WTC11 (cell line): ENCODE results near the gene C20orf96. TPM values are rescaled to one million over a fixed set of nuclear protein-coding genes. Genes with fewer than 3 reads are reported as not detected.

Source experiments
- ATAC-seq: fragments of 200-7000 bp; cut with Tn5 transposase; 2 replicates; pipeline ENCODE4 v1.10.0; 2021; ENCODE audit warnings: mild to moderate bottlenecking, moderate library complexity
- CTCF ChIA-PET: fragments of 300-600 bp; sonication (Branson Sonifier 250); formaldehyde crosslinking; loops from one replicate; lab custom pipeline; 2021; ENCODE audit warnings: antibody characterized with exemption; lab: Charles Lee
- POLR2A ChIA-PET: fragments of 350-600 bp; sonication (Branson Sonifier 250); formaldehyde crosslinking; loops from one replicate; lab custom pipeline; 2021; ENCODE audit warnings: antibody characterized with exemption; lab: Charles Lee
- DNase-seq: peaks from one replicate; pipeline ENCODE4 v3.0.0; 2021; ENCODE audit warnings: low spot score
- H3K27ac Mint-ChIP-seq: 2 replicates; pipeline ENCODE4 v1.8.0; 2021; ENCODE audit warnings: mixed read lengths
- H3K27me3 Mint-ChIP-seq: 2 replicates; pipeline ENCODE4 v1.8.0; 2021; ENCODE audit warnings: low read depth, mild to moderate bottlenecking, moderate library complexity, mixed read lengths
- H3K36me3 Mint-ChIP-seq: 2 replicates; pipeline ENCODE4 v1.8.0; 2021; ENCODE audit warnings: mixed read lengths
- H3K4me1 Mint-ChIP-seq: 2 replicates; pipeline ENCODE4 v1.8.0; 2022; ENCODE audit warnings: mixed read lengths
- H3K4me3 Mint-ChIP-seq: 2 replicates; pipeline ENCODE4 v1.8.0; 2021; ENCODE audit warnings: mild to moderate bottlenecking, moderate library complexity, mixed read lengths
- H3K9me3 Mint-ChIP-seq: 2 replicates; pipeline ENCODE4 v1.8.0; 2021; ENCODE audit warnings: mixed read lengths
- EMX1 ChIP-seq: fragments of 250-450 bp; sonication (Bioruptor Pico); IDR thresholded peaks from 2 replicates; pipeline ENCODE4 v1.8.0; 2021; ENCODE audit warnings: mild to moderate bottlenecking
- FOXK1 ChIP-seq: sonication (generic); formaldehyde crosslinking; IDR thresholded peaks from 2 replicates; pipeline ENCODE4 v1.8.0; 2022; ENCODE audit warnings: mild to moderate bottlenecking, moderate library complexity, missing genetic modification reagents
- GTF2I ChIP-seq: fragments of 250-450 bp; sonication (Bioruptor Pico); conservative IDR thresholded peaks from 2 replicates; pipeline ENCODE4 v1.4.0; 2021; ENCODE audit warnings: mild to moderate bottlenecking
- KAT7 ChIP-seq: sonication (generic); formaldehyde crosslinking; IDR thresholded peaks from 2 replicates; pipeline ENCODE4 v1.8.1; 2023; ENCODE audit warnings: missing genetic modification reagents, mild to moderate bottlenecking, borderline replicate concordance
- MXD4 ChIP-seq: fragments of 250-450 bp; sonication (Bioruptor Pico); IDR thresholded peaks from 2 replicates; pipeline ENCODE4 v1.8.0; 2021; ENCODE audit warnings: mild to moderate bottlenecking, moderate library complexity, borderline replicate concordance
- MYBL2 ChIP-seq: sonication (generic); formaldehyde crosslinking; IDR thresholded peaks from 2 replicates; pipeline ENCODE4 v1.8.1; 2023; ENCODE audit warnings: mild to moderate bottlenecking, moderate library complexity, missing genetic modification reagents
- NR2C2 ChIP-seq: sonication (generic); formaldehyde crosslinking; IDR thresholded peaks from 2 replicates; pipeline ENCODE4 v1.8.0; 2022; ENCODE audit warnings: mild to moderate bottlenecking, missing genetic modification reagents
- OVOL2 ChIP-seq: fragments of 250-450 bp; sonication (Bioruptor Pico); IDR thresholded peaks from 2 replicates; pipeline ENCODE4 v1.9.0; 2021; ENCODE audit warnings: mild to moderate bottlenecking, borderline replicate concordance
- PRRX2 ChIP-seq: fragments of 250-450 bp; sonication (Bioruptor Pico); IDR thresholded peaks from 2 replicates; pipeline ENCODE4 v1.8.0; 2021; ENCODE audit warnings: mild to moderate bottlenecking
- RELA ChIP-seq: sonication (generic); formaldehyde crosslinking; IDR thresholded peaks from 2 replicates; pipeline ENCODE4 v1.8.1; 2022; ENCODE audit warnings: missing genetic modification reagents, mild to moderate bottlenecking, borderline replicate concordance
- RORB ChIP-seq: fragments of 250-450 bp; sonication (Bioruptor Pico); IDR thresholded peaks from 2 replicates; pipeline ENCODE4 v1.9.0; 2021; ENCODE audit warnings: mild to moderate bottlenecking
- SMAD3 ChIP-seq: sonication (generic); formaldehyde crosslinking; IDR thresholded peaks from 2 replicates; pipeline ENCODE4 v1.8.0; 2022; ENCODE audit warnings: missing genetic modification reagents, mild to moderate bottlenecking, borderline replicate concordance
- TEAD4 ChIP-seq: sonication (generic); formaldehyde crosslinking; IDR thresholded peaks from 2 replicates; pipeline ENCODE4 v1.8.0; 2022; ENCODE audit warnings: mild to moderate bottlenecking, missing genetic modification reagents
- ZBTB21 ChIP-seq: sonication (generic); formaldehyde crosslinking; IDR thresholded peaks from 2 replicates; pipeline ENCODE4 v1.8.1; 2023; ENCODE audit warnings: mild to moderate bottlenecking, missing genetic modification reagents, borderline replicate concordance
- ZNF396 ChIP-seq: fragments of 250-450 bp; sonication (Bioruptor Pico); IDR thresholded peaks from 2 replicates; pipeline ENCODE4 v1.8.0; 2021; ENCODE audit warnings: mild to moderate bottlenecking, moderate library complexity, borderline replicate concordance
- total RNA-seq: library from RNA; stranded (reverse); gene quantifications from 3 replicates; pipeline ENCODE4 v1.2.3, GENCODE V29; 2021
- TF ChIP-seq, protein P1 (sequence below): sonication (generic); formaldehyde crosslinking; IDR thresholded peaks from 2 replicates; pipeline ENCODE4 v1.8.0; 2023; ENCODE audit warnings: missing genetic modification reagents
- TF ChIP-seq, protein P2 (sequence below): fragments of 250-450 bp; sonication (Bioruptor Pico); IDR thresholded peaks from 2 replicates; pipeline ENCODE4 v2.1.2; 2022; ENCODE audit warnings: mild to moderate bottlenecking, moderate library complexity
- TF ChIP-seq, protein P3 (sequence below): sonication (generic); formaldehyde crosslinking; IDR thresholded peaks from 2 replicates; pipeline ENCODE4 v1.8.0; 2022; ENCODE audit warnings: mild to moderate bottlenecking, missing genetic modification reagents
- TF ChIP-seq, protein P4 (sequence below): sonication (generic); formaldehyde crosslinking; IDR thresholded peaks from 2 replicates; pipeline ENCODE4 v1.8.1; 2022; ENCODE audit warnings: low read depth, mild to moderate bottlenecking, moderate library complexity, missing genetic modification reagents, borderline replicate concordance
- TF ChIP-seq, protein P5 (sequence below): fragments of 200-600 bp; IDR thresholded peaks from 2 replicates; pipeline ENCODE4 v1.8.0; 2022; ENCODE audit warnings: antibody characterized with exemption
- TF ChIP-seq, protein P6 (sequence below): sonication (generic); formaldehyde crosslinking; IDR thresholded peaks from 2 replicates; pipeline ENCODE4 v1.8.0; 2023; ENCODE audit warnings: missing genetic modification reagents, mild to moderate bottlenecking, borderline replicate concordance
- TF ChIP-seq, protein P7 (sequence below): sonication (generic); formaldehyde crosslinking; conservative IDR thresholded peaks from 2 replicates; pipeline ENCODE4 v1.8.1; 2022; ENCODE audit warnings: mild to moderate bottlenecking, missing genetic modification reagents
- TF ChIP-seq, protein P8 (sequence below): sonication (generic); formaldehyde crosslinking; IDR thresholded peaks from 2 replicates; pipeline ENCODE4 v1.8.1; 2023; ENCODE audit warnings: mild to moderate bottlenecking, missing genetic modification reagents, moderate library complexity

Gene C20orf96
- total RNA-seq, 1 experiment from 2014 or later: 22.1 TPM

DNA sequence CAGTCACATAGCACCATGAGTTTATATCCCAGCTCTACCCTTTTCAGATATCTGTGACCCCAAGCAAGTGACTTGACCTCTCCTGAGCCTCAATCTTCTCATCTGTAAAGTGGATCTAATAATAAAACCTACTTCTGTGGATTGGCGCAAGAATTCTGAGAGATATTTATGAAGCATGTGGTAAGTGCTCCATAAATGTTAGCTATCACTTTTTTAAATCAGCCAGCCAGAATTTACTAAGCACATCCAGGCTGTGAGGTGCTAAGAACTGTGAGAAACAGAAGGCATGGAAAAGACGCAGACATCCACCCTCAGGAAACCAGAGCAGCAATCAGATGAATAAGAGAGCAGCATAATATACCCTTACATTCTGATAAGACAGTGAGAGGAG is 862 bp downstream of the C20orf96 start:
- Mint-ChIP-seq H3K4me3 (no peak overlapping the region), H3K9me3 (peaks cover 9% of the 10 kb centered on the region), H3K27ac (peak overlapping the region; percentile 90), H3K4me1 (peaks cover 11% of the 10 kb centered on the region), H3K36me3 (peaks cover 20% of the 10 kb centered on the region), H3K27me3 (peaks cover 22% of the 10 kb centered on the region)
- POLR2A ChIA-PET: interaction anchor here (1.0 kb wide), 1 partner anchor 36 kb away, joined by 7 read pairs; the partner anchor contains the start of gene SOX12
- CTCF ChIA-PET: no interaction called here
- ATAC-seq: no peak
- DNase-seq: no peak
- TF ChIP-seq, protein P1, sequence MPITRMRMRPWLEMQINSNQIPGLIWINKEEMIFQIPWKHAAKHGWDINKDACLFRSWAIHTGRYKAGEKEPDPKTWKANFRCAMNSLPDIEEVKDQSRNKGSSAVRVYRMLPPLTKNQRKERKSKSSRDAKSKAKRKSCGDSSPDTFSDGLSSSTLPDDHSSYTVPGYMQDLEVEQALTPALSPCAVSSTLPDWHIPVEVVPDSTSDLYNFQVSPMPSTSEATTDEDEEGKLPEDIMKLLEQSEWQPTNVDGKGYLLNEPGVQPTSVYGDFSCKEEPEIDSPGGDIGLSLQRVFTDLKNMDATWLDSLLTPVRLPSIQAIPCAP (CRISPR knock-in tag): no peak
- TF ChIP-seq, protein P2, sequence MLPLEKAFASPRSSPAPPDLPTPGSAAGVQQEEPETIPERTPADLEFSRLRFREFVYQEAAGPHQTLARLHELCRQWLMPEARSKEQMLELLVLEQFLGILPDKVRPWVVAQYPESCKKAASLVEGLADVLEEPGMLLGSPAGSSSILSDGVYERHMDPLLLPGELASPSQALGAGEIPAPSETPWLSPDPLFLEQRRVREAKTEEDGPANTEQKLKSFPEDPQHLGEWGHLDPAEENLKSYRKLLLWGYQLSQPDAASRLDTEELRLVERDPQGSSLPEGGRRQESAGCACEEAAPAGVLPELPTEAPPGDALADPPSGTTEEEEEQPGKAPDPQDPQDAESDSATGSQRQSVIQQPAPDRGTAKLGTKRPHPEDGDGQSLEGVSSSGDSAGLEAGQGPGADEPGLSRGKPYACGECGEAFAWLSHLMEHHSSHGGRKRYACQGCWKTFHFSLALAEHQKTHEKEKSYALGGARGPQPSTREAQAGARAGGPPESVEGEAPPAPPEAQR (CRISPR knock-in tag): no peak
- TF ChIP-seq MYBL2 (no peak), ZBTB21 (CRISPR knock-in tag) (no peak), ZNF396 (CRISPR knock-in tag) (no peak), KAT7 (CRISPR knock-in tag) (no peak), MXD4 (CRISPR knock-in tag) (no peak), SMAD3 (CRISPR knock-in tag) (no peak), OVOL2 (no peak), GTF2I (CRISPR knock-in tag) (no peak), TEAD4 (CRISPR knock-in tag) (no peak), FOXK1 (CRISPR knock-in tag) (no peak), RORB (no peak), EMX1 (no peak), RELA (CRISPR knock-in tag) (no peak)
- TF ChIP-seq, protein P3, sequence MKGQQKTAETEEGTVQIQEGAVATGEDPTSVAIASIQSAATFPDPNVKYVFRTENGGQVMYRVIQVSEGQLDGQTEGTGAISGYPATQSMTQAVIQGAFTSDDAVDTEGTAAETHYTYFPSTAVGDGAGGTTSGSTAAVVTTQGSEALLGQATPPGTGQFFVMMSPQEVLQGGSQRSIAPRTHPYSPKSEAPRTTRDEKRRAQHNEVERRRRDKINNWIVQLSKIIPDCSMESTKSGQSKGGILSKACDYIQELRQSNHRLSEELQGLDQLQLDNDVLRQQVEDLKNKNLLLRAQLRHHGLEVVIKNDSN (CRISPR knock-in tag): no peak
- TF ChIP-seq, protein P4, sequence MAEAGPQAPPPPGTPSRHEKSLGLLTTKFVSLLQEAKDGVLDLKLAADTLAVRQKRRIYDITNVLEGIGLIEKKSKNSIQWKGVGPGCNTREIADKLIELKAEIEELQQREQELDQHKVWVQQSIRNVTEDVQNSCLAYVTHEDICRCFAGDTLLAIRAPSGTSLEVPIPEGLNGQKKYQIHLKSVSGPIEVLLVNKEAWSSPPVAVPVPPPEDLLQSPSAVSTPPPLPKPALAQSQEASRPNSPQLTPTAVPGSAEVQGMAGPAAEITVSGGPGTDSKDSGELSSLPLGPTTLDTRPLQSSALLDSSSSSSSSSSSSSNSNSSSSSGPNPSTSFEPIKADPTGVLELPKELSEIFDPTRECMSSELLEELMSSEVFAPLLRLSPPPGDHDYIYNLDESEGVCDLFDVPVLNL (CRISPR knock-in tag): no peak
- TF ChIP-seq, protein P5, sequence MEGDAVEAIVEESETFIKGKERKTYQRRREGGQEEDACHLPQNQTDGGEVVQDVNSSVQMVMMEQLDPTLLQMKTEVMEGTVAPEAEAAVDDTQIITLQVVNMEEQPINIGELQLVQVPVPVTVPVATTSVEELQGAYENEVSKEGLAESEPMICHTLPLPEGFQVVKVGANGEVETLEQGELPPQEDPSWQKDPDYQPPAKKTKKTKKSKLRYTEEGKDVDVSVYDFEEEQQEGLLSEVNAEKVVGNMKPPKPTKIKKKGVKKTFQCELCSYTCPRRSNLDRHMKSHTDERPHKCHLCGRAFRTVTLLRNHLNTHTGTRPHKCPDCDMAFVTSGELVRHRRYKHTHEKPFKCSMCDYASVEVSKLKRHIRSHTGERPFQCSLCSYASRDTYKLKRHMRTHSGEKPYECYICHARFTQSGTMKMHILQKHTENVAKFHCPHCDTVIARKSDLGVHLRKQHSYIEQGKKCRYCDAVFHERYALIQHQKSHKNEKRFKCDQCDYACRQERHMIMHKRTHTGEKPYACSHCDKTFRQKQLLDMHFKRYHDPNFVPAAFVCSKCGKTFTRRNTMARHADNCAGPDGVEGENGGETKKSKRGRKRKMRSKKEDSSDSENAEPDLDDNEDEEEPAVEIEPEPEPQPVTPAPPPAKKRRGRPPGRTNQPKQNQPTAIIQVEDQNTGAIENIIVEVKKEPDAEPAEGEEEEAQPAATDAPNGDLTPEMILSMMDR: no peak

DNA sequence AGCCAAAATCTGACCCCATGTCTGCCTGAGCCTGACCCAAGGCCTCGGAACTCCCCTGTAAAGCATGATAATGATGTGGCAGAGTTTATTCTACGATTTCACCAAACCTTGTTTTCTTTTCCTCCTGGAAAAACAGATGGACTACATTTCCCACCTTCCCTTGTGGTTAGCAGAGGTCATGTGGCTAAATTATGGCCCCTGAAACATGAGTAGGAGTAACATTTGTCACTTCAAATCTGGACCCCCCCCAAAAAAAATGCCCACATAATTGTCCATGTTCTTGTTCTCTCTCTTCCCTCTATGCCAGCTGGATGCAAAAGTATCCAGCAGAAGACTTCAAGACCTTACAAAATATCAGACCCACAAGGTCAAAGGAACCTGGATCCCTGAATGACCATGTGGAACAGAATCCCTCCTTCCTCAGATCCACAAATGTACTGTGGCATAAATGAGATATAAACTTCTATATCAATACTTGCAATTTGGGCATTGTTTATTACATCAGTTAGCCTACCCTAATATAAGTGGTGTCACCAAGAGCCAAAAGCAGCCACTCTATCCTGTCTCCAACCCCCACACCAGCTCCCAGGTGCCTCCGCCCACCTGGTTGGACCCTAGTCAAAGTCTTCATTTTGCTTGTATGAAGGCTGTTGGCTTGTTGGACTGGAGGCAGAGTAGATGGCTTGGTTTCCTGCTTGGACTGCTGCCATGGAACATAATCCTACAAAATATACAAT is 1.4 kb downstream of the C20orf96 start:
- Mint-ChIP-seq H3K27ac (no peak overlapping the region), H3K4me3 (no peak overlapping the region), H3K9me3 (peaks cover 9% of the 10 kb centered on the region), H3K36me3 (peaks cover 21% of the 10 kb centered on the region), H3K27me3 (peaks cover 19% of the 10 kb centered on the region), H3K4me1 (peaks cover 11% of the 10 kb centered on the region)
- ATAC-seq: no peak
- DNase-seq: no peak
- CTCF ChIA-PET: interaction anchor here (1.8 kb wide), 1 partner anchor 10 kb away, joined by 4 read pairs; no protein-coding TSS in a partner anchor
- POLR2A ChIA-PET: interaction anchor here (1.0 kb wide), 1 partner anchor 37 kb away, joined by 7 read pairs; the partner anchor contains the start of gene SOX12
- TF ChIP-seq, protein P6, sequence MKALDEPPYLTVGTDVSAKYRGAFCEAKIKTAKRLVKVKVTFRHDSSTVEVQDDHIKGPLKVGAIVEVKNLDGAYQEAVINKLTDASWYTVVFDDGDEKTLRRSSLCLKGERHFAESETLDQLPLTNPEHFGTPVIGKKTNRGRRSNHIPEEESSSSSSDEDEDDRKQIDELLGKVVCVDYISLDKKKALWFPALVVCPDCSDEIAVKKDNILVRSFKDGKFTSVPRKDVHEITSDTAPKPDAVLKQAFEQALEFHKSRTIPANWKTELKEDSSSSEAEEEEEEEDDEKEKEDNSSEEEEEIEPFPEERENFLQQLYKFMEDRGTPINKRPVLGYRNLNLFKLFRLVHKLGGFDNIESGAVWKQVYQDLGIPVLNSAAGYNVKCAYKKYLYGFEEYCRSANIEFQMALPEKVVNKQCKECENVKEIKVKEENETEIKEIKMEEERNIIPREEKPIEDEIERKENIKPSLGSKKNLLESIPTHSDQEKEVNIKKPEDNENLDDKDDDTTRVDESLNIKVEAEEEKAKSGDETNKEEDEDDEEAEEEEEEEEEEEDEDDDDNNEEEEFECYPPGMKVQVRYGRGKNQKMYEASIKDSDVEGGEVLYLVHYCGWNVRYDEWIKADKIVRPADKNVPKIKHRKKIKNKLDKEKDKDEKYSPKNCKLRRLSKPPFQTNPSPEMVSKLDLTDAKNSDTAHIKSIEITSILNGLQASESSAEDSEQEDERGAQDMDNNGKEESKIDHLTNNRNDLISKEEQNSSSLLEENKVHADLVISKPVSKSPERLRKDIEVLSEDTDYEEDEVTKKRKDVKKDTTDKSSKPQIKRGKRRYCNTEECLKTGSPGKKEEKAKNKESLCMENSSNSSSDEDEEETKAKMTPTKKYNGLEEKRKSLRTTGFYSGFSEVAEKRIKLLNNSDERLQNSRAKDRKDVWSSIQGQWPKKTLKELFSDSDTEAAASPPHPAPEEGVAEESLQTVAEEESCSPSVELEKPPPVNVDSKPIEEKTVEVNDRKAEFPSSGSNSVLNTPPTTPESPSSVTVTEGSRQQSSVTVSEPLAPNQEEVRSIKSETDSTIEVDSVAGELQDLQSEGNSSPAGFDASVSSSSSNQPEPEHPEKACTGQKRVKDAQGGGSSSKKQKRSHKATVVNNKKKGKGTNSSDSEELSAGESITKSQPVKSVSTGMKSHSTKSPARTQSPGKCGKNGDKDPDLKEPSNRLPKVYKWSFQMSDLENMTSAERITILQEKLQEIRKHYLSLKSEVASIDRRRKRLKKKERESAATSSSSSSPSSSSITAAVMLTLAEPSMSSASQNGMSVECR (CRISPR knock-in tag): no peak
- TF ChIP-seq, protein P7, sequence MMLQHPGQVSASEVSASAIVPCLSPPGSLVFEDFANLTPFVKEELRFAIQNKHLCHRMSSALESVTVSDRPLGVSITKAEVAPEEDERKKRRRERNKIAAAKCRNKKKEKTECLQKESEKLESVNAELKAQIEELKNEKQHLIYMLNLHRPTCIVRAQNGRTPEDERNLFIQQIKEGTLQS: no peak
- TF ChIP-seq NR2C2 (CRISPR knock-in tag): no peak
- TF ChIP-seq, protein P8, sequence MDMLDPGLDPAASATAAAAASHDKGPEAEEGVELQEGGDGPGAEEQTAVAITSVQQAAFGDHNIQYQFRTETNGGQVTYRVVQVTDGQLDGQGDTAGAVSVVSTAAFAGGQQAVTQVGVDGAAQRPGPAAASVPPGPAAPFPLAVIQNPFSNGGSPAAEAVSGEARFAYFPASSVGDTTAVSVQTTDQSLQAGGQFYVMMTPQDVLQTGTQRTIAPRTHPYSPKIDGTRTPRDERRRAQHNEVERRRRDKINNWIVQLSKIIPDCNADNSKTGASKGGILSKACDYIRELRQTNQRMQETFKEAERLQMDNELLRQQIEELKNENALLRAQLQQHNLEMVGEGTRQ (CRISPR knock-in tag): peak; percentile 78
- TF ChIP-seq, protein P3 (CRISPR knock-in tag): peak; percentile 80
- TF ChIP-seq PRRX2 (CRISPR knock-in tag): no peak
